Testis (tissue), 3 donors: ENCODE results near the gene SNX17. TPM values are rescaled to one million over a fixed set of nuclear protein-coding genes. Genes with fewer than 3 reads are reported as not detected.

Source experiments
- DNase-seq: peaks from one replicate; pipeline ENCODE4 v3.0.0-alpha.2; 2019
- H3K27ac ChIP-seq, 2 donors: fragments of 200-600 bp; sonication (generic); one replicate each; pipeline ENCODE4 v1.5.1; 2019
- H3K27me3 ChIP-seq: fragments of 200-600 bp; sonication (generic); one replicate; pipeline ENCODE4 v1.5.1; 2019
- H3K36me3 ChIP-seq: fragments of 200-600 bp; sonication (generic); one replicate; pipeline ENCODE4 v1.5.1; 2017; ENCODE audit warnings: low read depth; ENCODE audit errors: missing control alignments
- H3K4me1 ChIP-seq: fragments of 200-600 bp; sonication (generic); one replicate; pipeline ENCODE4 v1.5.1; 2019
- H3K4me3 ChIP-seq, 2 donors: fragments of 200-600 bp; sonication (generic); one replicate each; pipeline ENCODE4 v1.5.1; 2017 to 2019
- H3K9me3 ChIP-seq: fragments of 200-600 bp; sonication (generic); one replicate; pipeline ENCODE4 v1.5.1; 2017
- CTCF ChIP-seq, 3 experiments: fragments of 450-650 bp in 2 of 3; fragments of 200-600 bp in 1 of 3; sonication (generic) in 1 of 3; IDR thresholded peaks; one replicate each; pipeline ENCODE4 v1.5.1; 2016 to 2019; ENCODE audit warnings: antibody characterized with exemption in 3 of 3, mild to moderate bottlenecking in 2 of 3, moderate library complexity in 1 of 3
- POLR2A ChIP-seq: fragments of 450-650 bp; IDR thresholded peaks from one replicate; pipeline ENCODE4 v1.6.1; 2017; ENCODE audit warnings: antibody characterized with exemption, mild to moderate bottlenecking, moderate library complexity
- WGBS, 2 donors: methylation state at CpG; one replicate each; pipeline ENCODE4 v1.1.5; 2018; 5-methylcytosine and 5-hydroxymethylcytosine counted together
- intact Hi-C: fragments of 100-400 bp; cut with DNase I; formaldehyde crosslinking; loops from one replicate; pipeline ENCODE4 v1.15.1; 2023; ENCODE audit warnings: low total_unique reads
- polyA plus RNA-seq: library from polyadenylated mRNA; stranded (reverse); fragments of 350-450 nt; fragmentation: Illumina TruSeq; extraction: RNeasy Lipid Tissue Mini Kit (QIAGEN cat#74804); gene quantifications from one replicate; pipeline ENCODE4 v1.2.3, GENCODE V29; 2014; ENCODE audit warnings: low read depth, low replicate concordance; ENCODE audit not compliant: insufficient read depth
- total RNA-seq, 2 donors: library from RNA; depleted of rRNA; stranded (reverse); fragments of >200 nt; gene quantifications; one replicate each; pipeline ENCODE4 v1.2.3, GENCODE V29; 2016

SNX17 gene
- total and polyA plus RNA-seq, 3 donors from 2014 or later, result 79.3 to 104 (median 96.5) TPM

DNA sequence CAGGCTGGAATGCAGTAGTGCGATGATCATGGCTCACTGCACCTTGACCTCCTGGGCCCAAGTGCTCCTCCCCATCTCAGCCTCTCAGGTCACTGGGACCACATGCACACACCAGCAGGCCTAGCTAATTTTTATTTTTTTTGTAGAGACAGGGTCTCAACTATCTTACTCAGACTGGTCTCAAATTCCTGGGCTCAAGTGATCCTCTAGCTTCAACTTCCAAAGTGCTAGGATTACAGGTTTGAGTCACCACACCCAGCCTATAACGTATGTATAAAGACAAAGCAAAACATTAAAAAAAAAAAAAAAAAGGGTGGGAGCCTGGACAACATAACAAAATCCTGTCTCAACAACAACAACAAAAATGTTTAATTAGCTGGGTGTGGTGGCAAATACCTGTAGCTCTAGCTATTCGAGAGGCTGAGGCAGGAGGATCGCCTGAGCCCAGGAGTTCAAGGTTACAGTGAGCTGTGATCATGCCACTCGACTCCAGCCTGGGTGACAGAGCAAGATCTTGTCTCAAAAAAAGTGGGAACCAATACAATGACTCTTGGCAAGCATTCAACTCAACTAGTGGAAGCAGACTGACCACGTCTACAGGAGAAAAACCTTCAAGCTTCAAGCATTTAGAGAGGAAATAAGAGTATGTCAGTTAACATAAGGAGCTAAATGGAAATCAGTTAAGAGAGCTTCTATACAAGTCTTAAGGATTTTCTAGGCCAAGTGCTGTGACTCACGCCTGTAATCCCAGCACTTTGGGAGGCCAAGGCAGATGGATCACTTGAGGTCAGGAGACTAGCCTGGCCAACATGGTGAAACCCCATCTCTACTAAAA is 16.4 kb upstream of the SNX17 start:
- Histone ChIP-seq H3K9me3 (no peaks in the 10 kb centered on the region), H3K27ac (no peak overlapping the region), H3K27me3 (no peaks in the 10 kb centered on the region), H3K4me1 (peaks cover 38% of the 10 kb centered on the region), H3K4me3 (no peak overlapping the region), H3K36me3 (no peaks in the 10 kb centered on the region)
- WGBS, 2 donors, result 61 to 66% methylated on average over 7 of the region's 7 CpGs
- intact Hi-C loops, result no loop called here
- no peak for DNase-seq
- no peak for TF ChIP-seq CTCF (IDR thresholded peaks at IDR 0.05)
- no peak for TF ChIP-seq POLR2A

DNA sequence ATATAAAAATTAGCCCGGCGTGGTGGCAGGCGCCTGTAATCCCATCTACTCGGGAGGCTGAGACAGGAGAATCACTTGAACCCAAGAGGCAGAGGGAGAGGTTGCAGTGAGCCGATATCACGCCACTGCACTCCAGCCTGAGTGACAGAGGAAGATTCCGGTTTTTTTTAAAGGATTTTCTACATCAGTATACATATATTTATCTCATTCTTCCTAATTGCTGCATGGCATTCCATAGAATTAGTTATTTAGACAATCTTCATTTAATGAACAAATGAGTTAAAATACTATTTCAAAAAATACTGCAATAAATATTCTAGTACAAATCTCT is 15.9 kb upstream of the SNX17 start:
- Histone ChIP-seq H3K4me1 (peaks cover 38% of the 10 kb centered on the region), H3K27me3 (no peaks in the 10 kb centered on the region), H3K36me3 (no peaks in the 10 kb centered on the region), H3K27ac (no peak overlapping the region), H3K4me3 (no peak overlapping the region), H3K9me3 (no peaks in the 10 kb centered on the region)
- no peak for DNase-seq
- WGBS, 2 donors, result 86 to 90% methylated on average over 7 of the region's 7 CpGs
- intact Hi-C loops, result no loop called here
- TF ChIP-seq CTCF (IDR thresholded peaks at IDR 0.05) (no peak), POLR2A (no peak)

DNA sequence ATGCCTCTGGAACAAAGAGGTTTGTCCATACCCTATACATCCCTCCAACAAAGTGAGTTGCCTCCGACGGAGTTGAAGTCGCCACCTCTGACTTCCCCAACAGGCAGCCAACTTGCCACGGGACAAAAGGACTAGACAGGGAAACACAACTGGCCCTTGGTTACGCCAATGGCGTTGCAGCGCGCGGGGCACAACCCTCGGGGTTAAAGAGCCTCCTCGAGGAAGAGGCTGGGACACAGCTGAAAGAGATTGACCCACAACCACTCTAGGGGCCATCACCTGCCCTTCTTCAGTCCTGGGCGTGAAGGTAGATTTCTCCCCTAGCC is 14.4 kb upstream of the SNX17 start:
- Histone ChIP-seq H3K4me3 (peak overlapping the region; percentile 91 to 94), H3K36me3 (no peaks in the 10 kb centered on the region), H3K27me3 (no peaks in the 10 kb centered on the region), H3K4me1 (peaks cover 31% of the 10 kb centered on the region), H3K9me3 (no peaks in the 10 kb centered on the region), H3K27ac (peak overlapping the region; percentile 88 to 89)
- intact Hi-C loops, result no loop called here
- DNase-seq, result peak; percentile 70
- WGBS, 2 donors, result 0% methylated on average over 12 of the region's 12 CpGs
- TF ChIP-seq POLR2A (no peak), CTCF (IDR thresholded peaks at IDR 0.05) (no peak)

- peaks cover 31% of the 10 kb centered on the region for H3K4me1 ChIP-seq
- TF ChIP-seq CTCF (IDR thresholded peaks at IDR 0.05) (peak in 2 of 3 experiments; percentile 22 to 42), POLR2A (no peak)
- H3K9me3 ChIP-seq, result no peaks in the 10 kb centered on the region
- 0% methylated on average over 36 to 66 of the region's 67 CpGs for WGBS, 2 donors
- intact Hi-C loops, result no loop called here
- peak; percentile 97 for DNase-seq
- peak within 1 kb of the TSS; percentile 91 to 94 for H3K4me3 ChIP-seq
- no peaks in the 10 kb centered on the region for H3K36me3 ChIP-seq
- no peaks in the 10 kb centered on the region for H3K27me3 ChIP-seq
- H3K27ac ChIP-seq, result peak within 1 kb of the TSS; percentile 88 to 89
Observed at GRCh38 chr2:27356382-27357181, 13.8 kb upstream of the SNX17 start, which contains the start of gene GTF3C2. GTF3C2 (minus strand) TSS chr2:27356764; CDS start chr2:27343554, 13,210 bp downstream.
